Effector CD8-positive, alpha-beta T cell (primary cell): Measurements from ENCODE around the gene MKRN3.

Experiments
- DNase-seq: peaks from one replicate; lab custom pipeline; 2025; lab: John Stamatoyannopoulos, UW
- total RNA-seq, 4 experiments: gene quantifications; one replicate each; lab custom pipeline; 2026; lab: John Stamatoyannopoulos, UW

MKRN3 gene
- 4.2 to 10.0 (median 8.2) reads per million in 4 experiments for total RNA-seq

DNA sequence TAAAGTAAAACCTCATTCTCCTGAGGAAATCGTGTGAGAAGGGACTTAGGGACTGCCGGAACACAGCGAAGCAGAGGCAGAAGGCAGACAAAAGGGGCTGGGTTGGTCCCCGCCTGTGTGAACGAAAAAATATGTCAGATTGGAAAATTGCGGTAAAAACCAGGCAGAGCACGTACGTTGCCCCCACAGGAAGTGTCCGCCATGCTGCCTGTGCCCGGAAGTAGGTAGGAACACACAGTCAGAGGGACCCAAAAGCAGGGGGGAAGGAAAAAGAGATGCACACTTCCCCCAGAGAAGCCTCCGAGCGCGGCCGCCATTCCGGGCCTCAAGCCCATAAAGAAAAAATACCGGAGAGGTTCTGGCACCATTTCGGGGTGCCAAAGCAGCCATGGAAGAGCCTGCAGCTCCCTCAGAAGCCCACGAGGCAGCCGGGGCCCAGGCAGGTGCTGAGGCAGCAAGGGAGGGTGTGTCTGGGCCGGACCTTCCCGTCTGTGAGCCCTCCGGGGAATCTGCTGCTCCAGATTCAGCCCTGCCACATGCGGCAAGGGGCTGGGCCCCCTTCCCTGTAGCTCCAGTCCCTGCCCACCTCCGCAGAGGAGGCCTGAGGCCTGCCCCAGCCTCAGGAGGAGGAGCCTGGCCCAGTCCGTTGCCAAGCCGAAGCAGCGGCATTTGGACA is at the start of gene MKRN3:
TSS of gene MKRN3 (plus strand) at position 280 of the 676 bp plus-strand sequence. CDS start at position 389, 109 bp downstream.
- DNase-seq = peak; percentile 2

DNA sequence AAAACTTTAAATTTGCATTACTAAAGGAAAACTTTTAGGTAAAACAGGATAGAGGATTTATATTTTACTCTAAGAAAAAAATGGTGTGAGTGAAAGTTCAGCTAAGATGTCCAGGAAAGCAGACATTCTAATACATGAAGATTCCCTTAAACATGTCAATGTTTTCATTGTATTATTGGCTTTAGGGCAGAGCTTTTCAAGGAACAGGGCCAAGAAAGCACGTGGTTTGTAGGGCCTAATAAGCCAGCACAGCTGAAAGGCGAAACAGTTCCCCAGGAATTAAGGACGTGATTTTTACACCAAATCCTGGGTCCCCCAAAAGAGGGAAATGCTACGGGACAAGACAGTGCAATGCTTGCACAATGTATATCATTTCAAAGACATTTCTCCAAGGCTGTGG is 48.6 kb upstream of the MKRN3 start:
- no peak for DNase-seq

DNA sequence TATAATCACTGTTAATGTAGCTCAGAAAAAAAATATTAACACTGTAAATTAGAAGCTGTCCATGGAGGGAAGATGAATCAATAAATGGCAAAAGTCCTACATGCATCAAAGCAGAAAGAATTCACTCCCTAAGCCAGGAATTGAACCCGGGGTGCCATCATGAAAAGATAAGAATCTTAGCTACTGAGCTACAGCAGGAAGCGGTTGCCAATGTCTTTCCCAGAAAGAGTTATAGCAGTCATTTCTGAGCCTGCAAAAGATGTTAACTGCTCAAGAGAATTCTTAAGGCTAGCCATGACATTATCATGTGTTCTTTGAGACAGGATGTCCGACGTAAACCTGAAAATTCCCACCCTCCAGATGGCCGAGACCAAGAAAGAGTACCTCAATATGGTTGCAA is 47.4 kb upstream of the MKRN3 start:
- no peak for DNase-seq

DNA sequence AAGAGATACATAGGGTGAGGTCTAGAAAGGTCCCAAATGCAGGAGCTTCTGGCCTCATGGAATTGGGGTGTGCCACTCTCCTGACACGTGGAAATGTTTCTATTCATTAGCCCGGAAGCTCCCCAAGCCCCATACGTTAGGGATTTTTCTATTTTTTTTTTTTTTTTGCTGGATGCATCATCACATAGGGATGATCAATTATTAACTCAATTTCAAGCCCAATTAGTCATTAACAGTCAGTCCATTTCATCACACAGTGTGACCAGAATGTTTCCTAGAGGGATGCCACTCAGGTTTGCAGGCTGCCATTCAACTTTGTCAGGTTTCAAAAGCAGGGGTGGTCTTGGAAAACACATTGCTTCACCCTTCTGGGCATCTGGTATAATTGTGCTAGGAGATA is 40.7 kb upstream of the MKRN3 start:
- DNase-seq = no peak

DNA sequence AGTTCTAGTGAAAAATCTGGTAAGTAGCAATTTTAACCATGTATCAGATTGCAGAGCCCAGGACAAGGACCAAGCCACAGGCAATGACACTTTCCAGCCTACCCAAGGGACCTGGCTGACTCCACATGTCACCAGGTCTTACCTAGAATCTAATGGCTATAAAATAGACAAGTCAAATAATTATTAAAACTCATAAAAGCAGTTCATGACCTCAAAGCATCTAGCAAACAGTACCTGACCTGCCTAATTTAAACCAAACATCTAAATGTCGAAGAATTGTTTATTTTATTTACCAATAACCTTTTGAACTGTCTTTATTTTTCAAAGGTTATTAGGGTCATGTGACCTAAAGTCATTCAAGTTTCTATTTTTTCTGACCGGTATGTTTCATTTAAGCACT is 35.6 kb upstream of the MKRN3 start:
- DNase-seq = no peak

DNA sequence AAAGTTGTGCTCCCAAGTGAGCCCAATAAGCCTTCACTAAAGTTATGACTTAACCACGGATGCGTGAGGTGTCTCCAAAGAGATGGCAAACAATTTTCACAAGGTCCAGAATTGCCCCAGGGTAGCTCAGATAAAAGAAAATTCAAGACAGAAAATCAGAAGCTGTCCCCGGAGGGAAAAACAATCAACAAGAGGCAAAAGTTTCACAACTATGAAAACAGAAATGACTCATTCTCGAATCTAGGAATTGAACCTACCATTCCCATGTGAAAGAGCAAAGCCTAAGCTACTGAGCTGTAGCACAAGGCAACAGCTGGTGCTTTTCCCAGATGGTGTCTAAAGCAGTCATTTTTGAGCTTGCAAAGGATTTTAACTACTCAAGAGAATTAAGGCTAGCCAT is 33.5 kb upstream of the MKRN3 start:
- DNase-seq = no peak

DNA sequence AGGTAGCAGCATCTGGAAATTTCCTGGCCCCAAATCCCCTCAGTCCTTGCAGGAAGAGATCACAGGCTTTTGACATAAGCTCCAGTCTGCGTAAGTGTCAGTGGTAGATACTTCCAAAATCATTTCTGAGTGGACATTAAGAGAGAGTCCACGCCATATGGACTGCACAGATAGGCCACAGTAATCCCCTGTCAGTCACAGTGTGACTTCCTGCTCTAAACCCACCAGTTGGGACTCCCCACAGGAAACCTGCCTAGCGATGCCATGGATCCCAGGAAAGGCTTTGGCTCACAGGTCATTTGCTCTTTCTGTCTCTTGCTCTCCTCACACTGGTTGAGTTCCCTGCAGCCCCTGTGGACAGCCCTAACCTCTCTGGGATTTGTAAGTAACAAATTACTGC is 28.8 kb upstream of the MKRN3 start:
- no peak for DNase-seq

DNA sequence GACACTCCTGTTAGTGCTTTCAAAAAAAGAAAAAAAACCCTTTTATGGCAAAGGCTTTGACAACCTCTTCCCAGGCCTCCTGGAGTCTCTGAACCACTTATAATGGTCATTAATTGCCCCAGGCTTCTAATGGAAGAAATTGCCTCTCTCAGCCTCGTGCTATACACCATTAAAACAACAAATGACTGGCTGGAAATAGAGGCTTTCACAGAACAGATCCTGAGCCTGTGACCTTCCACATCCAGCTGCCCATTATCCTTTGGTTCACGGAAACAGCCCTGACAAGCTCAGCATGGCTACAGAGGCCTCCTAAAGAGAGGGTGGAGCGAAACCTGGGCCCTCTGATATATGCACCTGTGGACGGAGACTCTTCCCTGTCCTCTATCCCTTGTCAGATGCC is 26.8 kb upstream of the MKRN3 start:
- DNase-seq = no peak

DNA sequence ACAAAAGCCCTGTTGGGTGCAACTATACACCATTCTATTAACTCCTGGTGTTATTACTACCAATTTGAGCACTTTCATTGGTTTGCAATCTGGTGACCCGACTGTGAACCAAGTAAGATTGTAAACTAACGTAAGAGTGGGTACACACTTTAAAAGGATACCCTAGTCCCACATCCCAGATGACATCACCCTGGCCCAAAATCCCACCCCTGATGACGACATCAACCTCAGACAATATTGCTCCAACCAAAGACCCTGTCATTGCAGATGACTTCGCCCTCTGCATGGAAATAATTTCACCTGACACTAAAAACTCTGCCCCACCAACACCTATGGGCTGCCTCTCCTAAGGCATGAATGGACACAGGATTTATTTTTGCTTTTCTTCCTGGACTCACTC is 25.6 kb upstream of the MKRN3 start:
- DNase-seq = no peak

DNA sequence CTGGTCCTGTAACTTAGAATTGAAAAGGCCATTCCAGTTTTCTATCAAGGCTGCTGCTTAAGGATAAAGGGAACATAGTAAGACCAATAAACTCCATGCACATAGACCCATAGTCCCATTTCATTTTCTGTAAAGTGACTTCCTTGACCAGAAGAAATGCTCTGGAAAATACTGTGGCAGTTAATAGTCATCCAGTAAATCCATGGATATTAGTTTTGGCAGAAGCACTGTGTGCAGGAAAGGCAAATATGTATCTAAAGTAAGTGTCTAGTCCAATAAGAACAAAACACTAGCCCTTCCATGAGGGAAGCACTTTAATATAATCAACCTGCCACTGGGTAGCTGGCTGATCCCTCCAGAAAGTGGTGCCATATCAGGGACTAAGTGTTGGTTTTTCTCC is 19.3 kb upstream of the MKRN3 start:
- DNase-seq = no peak

DNA sequence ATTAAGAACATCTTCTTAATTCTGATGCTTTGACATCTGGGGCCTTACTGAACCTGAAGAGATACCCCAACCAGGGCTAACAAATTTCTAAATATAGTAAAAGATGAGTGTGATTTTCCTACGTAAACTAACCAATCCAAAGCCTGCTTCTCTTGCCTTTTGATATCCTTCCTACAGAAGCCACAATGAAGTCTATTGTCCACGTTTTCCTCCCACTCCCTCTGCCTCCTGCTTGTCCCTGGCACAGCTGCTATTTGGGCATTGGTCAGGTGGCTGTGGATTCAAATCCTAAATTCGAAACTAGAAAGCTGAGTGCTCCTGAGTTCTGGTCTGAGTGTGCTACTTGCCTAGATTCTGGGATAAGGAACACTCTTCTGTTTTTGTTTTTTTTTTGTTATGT is 17.4 kb upstream of the MKRN3 start:
- no peak for DNase-seq

DNA sequence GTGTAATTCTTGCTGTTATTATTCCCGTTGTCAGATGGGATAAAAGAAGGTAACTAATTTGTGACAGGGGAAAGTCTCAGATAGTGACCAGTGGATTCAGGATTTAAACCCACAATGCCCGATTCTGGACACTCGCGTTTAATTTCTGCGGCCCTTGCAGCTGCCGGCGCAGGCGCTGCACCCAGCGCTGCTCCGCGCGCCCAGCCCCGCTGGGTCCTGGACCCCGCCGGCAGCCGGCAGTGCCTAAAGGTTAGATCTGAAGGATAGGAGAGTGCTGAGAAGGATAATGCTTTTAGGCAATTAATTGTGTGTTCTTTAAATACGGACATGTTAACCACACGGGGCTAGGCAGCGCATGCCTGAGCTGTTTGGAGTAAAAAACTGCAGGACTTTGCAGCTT is 3.6 kb upstream of the MKRN3 start:
- no peak for DNase-seq

DNA sequence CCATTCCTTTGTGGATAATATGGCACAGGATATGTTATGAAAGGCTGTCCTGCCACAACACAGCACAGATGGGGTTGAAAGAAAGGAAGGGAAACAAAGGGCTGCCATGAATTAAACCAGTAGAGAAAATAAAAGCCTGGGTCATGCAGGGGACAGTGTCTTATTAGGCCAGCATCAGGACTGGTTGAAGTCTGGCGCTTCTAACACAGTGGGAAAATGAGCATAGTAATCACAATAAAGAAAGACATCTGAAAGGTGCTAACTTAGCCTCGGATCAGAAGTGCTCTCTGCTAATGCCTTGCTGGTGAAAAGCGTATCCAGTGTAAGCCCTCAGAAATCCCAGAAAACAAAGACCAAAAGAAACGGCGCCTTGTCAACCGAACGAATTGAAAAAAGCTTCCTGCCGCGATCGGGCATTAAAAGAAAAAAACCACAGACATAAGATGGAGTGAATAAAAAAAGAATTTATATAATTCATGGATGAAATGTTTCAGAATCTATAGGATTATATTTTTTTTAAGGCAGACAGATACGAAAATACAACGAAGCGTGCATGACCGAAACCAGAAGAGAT is 566 bp upstream of the MKRN3 start:
- DNase-seq = no peak

DNA sequence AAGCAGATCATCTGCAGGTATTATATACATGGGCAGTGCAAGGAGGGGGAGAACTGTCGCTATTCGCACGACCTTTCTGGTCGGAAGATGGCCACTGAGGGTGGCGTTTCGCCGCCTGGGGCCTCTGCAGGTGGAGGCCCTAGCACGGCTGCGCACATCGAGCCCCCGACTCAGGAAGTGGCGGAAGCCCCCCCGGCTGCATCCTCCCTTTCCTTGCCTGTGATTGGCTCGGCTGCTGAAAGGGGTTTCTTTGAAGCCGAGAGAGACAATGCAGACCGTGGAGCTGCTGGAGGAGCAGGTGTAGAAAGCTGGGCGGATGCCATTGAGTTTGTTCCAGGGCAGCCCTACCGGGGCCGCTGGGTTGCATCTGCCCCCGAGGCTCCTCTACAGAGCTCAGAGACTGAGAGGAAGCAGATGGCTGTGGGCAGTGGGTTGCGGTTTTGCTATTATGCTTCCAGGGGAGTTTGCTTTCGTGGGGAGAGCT is 639 bp downstream of the MKRN3 start:
- DNase-seq = peak; percentile 34

DNA sequence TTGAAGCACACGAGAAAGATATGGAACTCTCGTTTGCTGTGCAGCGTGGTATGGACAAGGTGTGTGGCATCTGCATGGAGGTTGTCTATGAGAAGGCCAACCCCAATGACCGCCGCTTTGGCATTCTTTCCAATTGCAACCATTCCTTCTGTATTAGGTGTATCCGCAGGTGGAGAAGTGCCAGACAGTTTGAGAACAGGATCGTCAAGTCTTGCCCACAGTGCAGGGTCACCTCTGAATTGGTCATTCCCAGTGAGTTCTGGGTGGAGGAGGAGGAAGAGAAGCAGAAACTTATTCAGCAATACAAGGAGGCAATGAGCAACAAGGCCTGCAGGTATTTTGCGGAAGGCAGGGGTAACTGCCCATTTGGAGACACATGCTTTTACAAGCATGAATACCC is 1.2 kb downstream of the MKRN3 start:
- DNase-seq = no peak

DNA sequence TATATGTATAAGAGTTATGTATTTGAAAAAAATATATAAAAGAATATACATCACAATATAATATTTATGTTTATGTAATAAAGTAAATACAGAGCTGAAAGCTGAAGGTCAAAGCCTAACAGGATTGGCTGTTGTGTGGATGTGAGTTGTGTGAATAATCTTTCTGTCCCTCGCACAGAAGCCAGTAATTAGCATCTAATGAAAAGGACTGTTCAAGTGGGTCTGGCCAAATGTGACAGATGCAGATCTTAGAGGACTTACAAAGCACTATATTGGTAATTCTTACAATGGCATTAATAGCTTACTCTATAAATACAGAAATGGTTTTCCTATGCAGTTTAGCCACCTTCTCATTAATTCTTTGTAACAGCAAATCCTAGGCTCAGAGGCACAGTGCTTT is 2.4 kb downstream of the MKRN3 start:
- DNase-seq = no peak

DNA sequence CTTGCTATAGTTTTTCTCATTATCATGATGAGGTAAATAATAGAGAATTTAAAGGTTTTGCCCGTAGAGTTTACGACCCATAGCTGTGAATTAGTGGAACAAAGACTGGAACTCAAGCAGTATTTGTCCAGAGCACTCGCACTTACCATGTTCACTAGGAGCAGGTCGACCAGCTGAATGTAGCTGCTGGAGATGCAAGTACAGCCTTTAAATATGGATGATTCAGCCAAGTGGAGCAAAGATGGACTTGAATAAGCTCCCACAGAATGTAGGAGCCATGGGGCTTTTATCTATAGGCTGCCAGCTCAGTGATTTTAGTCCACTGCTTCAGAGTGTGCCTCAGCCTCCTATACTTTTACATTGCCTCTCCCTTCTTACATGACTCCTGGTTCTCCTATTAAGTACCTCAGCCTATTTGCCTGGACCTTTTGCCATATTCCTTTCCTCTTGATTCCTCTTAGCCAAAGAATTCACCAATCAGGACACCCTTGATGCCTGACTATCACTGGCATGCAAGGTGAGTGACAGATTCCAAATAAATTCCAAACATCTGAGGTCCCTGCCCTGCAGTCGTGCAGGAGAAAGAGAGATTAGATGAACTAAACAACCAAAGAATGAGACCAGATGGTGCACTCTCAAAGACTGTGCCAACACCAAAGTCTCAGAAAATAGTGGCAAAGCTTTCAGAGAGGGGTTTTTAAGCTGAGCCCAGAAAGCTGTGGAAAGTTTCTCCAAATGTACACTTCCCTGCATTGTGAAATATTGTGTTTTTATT is 3.9 kb downstream of the MKRN3 start:
- DNase-seq = no peak

DNA sequence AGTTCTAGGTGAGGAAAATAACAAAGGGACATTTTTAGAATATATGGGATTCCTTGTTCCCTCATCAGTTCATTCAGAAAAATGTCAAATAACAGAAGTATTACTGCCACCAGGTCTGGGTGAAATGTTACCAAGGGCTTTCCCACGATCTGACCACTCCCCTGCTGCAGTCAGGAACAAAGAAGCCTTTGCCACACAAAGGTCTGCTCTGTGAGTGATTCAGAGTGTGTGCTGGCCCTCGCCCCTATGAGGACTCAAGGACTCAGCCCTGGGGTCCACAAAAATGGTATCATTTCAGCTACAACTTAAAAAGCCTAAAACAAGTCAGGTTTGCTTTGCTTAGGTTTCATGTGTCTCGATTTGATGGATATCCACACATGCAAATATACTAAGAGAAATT is 5.0 kb downstream of the MKRN3 start:
- no peak for DNase-seq

DNA sequence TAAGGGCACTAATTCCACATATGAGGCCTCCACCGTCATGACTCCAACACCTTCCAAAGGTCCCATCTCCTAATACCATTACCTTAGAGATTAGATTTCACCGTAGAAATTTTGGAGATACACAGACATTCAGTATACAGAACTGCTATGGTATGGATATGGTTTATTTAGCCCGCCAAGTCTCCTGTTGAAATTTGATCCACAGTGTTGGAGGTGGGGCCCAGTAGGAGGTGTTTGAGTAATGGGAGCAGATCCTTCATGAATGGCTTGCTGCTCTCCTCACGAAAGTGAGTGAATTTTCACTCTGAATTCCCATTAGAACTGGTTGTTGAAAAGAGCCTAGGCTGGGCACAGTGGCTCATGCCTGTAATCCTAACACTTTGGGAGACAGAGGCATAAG is 7.4 kb downstream of the MKRN3 start:
- no peak for DNase-seq

DNA sequence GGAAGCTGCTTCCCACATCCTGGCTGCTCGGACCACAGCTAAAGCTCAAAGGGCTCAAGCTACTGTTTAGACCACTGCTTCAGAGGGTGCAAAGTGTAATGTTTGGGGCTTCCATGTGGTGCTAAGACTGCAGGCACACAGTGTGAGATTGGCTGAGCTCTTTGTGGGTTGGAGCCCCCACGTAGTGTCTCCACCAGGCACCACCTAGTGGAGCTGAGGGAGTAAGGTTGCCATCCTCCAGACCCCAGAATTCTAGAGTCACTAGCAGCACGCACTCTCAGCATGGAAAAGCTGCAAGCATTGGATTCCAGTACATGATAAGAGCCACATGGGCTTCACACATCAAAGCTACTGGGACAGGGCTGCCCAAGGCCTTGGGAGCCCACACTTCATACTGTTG is 9.3 kb downstream of the MKRN3 start:
- DNase-seq = no peak

DNA sequence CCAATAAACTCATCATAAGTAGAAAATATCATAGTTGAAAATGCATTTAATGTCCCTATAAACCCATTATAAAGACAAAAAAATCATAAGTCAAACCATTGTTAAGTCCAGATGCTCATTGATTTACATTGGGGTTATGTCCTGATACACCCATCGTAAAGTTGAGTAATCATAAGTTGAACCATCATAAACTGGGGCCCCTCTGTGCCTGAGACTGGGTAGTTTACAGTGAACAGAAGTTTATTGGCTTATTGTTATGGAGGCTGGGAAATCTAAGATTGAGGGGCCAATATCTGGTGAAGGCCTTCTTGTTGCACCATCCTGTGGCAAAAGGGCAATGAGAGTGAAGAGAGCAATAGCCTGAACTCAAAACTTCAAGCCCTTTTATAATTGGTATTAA is 10.6 kb downstream of the MKRN3 start:
- DNase-seq = no peak

DNA sequence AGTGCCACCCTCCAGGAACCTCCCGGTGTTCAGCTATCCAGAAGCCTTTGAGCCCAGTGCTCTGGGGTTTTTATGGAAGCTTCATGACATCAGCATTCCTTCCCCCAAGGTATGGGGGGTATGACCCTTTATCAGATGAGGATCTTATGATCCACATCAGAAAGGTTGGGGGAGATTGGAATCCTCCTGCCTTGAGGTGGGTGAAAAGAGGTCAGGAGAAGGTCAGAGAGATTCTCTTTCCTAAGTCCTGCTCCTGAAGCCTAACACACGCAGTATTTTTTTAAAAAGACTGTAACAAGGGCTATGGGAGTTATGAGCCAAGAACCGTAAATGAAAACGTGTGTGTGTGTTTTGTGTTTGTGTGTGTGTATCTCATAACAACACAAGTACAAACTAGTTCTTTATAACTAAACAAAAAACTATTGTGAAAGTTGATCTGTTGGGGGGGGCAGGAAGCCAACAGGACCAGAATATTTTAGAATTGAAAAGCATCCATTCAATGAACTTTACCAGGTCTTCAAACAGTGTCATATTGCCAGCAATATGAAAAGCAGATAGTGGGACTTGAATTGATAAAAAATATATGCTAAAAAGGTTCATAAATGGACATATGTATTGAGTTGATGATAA is 13.2 kb downstream of the MKRN3 start:
- no peak for DNase-seq

DNA sequence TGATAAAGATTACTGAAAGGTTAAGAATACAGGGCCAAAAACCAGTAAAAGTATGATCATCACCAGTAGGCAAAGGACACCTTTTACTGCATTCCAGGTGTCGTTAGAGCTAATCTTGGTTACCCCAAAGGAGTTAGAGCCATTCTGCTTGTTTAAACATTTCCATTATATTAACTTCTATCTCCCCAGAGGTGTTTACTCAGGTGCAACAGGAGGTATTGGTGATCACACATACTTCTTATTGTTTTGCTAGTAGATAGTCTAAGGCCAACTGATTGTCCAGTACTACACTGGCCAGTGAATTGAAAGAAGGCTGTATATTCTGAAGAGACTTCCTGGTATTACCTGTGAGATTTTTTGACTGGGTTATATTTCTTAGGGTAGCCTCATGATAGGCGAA is 22.8 kb downstream of the MKRN3 start:
- no peak for DNase-seq
